Lower leg skin (tissue), 3 donors: ENCODE measurements around the gene GBE1.

Source experiments
- POLR2A ChIP-seq, 2 donors: fragments of 450-650 bp; IDR thresholded peaks; one replicate each; pipeline ENCODE4 v1.6.1; 2016 to 2017; ENCODE audit warnings: antibody characterized with exemption in 2 of 2, mild to moderate bottlenecking in 1 of 2, moderate library complexity in 1 of 2
- TF ChIP-seq, protein P1 (sequence below), 3 donors: fragments of 450-650 bp; IDR thresholded peaks; one replicate each; pipeline ENCODE4 v1.5.1; 2016; ENCODE audit warnings: antibody characterized with exemption in 3 of 3, mild to moderate bottlenecking in 3 of 3, moderate library complexity in 2 of 3

DNA sequence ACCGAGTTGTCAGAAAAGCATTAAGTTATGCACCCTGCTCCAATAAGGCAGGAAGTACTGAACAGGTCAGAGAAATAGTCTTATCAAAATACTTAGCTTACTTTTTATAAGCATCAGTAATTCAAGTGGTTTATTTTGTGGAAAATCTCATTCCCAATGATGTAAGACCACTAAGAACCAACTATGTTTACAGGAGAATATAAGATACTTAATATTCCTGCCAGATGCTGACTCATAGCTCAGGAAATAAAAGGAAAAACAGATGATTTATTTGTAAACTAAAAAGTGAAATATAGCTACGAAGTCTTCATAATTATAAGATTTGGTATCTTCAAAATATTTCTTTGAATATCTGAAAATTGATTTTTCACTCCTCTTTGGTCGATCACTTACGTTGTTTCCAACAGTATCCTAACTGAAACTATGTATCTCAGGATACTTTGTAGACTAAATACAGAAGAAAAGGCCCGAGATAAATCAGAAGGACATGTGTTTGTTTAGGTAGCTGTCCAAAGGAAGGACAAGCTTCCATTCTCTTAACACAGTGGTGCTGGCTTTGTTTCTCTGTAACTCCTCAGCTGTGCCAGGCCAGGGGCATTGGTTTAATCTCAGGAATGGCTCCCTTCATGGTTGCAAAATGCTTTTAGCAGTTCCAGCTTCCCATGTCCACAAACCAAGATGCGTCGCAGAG, 295.8 kb downstream of the GBE1 start:
- TF ChIP-seq, protein P1, sequence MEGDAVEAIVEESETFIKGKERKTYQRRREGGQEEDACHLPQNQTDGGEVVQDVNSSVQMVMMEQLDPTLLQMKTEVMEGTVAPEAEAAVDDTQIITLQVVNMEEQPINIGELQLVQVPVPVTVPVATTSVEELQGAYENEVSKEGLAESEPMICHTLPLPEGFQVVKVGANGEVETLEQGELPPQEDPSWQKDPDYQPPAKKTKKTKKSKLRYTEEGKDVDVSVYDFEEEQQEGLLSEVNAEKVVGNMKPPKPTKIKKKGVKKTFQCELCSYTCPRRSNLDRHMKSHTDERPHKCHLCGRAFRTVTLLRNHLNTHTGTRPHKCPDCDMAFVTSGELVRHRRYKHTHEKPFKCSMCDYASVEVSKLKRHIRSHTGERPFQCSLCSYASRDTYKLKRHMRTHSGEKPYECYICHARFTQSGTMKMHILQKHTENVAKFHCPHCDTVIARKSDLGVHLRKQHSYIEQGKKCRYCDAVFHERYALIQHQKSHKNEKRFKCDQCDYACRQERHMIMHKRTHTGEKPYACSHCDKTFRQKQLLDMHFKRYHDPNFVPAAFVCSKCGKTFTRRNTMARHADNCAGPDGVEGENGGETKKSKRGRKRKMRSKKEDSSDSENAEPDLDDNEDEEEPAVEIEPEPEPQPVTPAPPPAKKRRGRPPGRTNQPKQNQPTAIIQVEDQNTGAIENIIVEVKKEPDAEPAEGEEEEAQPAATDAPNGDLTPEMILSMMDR (IDR thresholded peaks at IDR 0.05), result no peak
- TF ChIP-seq POLR2A (IDR thresholded peaks at IDR 0.05), result no peak
